Hair follicular keratinocyte (primary cell): ENCODE data around the gene EID2. TPM values are rescaled to one million over a fixed set of nuclear protein-coding genes. Genes with fewer than 3 reads are reported as not detected.

ENCODE experiments used
- total RNA-seq: library from RNA; depleted of rRNA; stranded (reverse); fragments of >200 nt; gene quantifications from 2 replicates; pipeline ENCODE4 v1.2.3, GENCODE V29; 2015

The EID2 gene
- total RNA-seq: 8.8 and 19.9 TPM in 2 replicates

GRCh38 chr19:39539518-39540332 is at the start of gene EID2:
Gene EID2 (minus strand): TSS chr19:39540161. CDS start chr19:39540079, 82 bp downstream.

GRCh38 chr19:39532233-39533002 is 7.5 kb downstream of the EID2 start, which contains the start of gene EID2B:
Gene EID2B (minus strand): TSS chr19:39532852. CDS start chr19:39532802, 50 bp downstream.

GRCh38 chr19:39514840-39515550 is 25.0 kb downstream of the EID2 start, which contains the start of gene SELENOV:
Gene SELENOV (plus strand): TSS chr19:39515139. CDS start chr19:39515213, 74 bp downstream.

GRCh38 chr19:39498798-39499642 is 40.9 kb downstream of the EID2 start, which contains the start of gene DLL3:
Gene DLL3 (plus strand): TSS chr19:39498947. CDS start chr19:39498975, 28 bp downstream.

Other genes with a start within 250 kb of the EID2 start
- not detected in 2 replicates for gene IFNL1, start 243.8 kb downstream of the EID2 start, total RNA-seq
- gene LRFN1, start 219.3 kb downstream of the EID2 start, total RNA-seq: 0.11 TPM in 1 of 2 replicates, not detected in the other
- not detected in 2 replicates for gene GMFG, start 204.1 kb downstream of the EID2 start, total RNA-seq
- 47.5 and 53.5 TPM in 2 replicates for gene SAMD4B, start 197.7 kb downstream of the EID2 start, total RNA-seq
- 25.3 and 41.4 TPM in 2 replicates for gene PAF1, start 149.1 kb downstream of the EID2 start, total RNA-seq
- 30.9 and 33.6 TPM in 2 replicates for gene MED29, start 148.8 kb downstream of the EID2 start, total RNA-seq
- gene ZFP36, start 133.3 kb downstream of the EID2 start, total RNA-seq: 37.7 and 60.0 TPM in 2 replicates
- 4.1 and 10.5 TPM in 2 replicates for gene PLEKHG2, start 127.5 kb downstream of the EID2 start, total RNA-seq
- gene RPS16, start 104.2 kb downstream of the EID2 start, total RNA-seq: 1,797 and 2,309 TPM in 2 replicates
- gene SUPT5H, start 94.6 kb downstream of the EID2 start, total RNA-seq: 44.0 and 55.0 TPM in 2 replicates
- gene TIMM50, start 59.3 kb downstream of the EID2 start, total RNA-seq: 86.0 and 123 TPM in 2 replicates
- gene DLL3, start 41.2 kb downstream of the EID2 start, total RNA-seq: 2.0 and 2.6 TPM in 2 replicates
- gene SELENOV, start 25.0 kb downstream of the EID2 start, total RNA-seq: not detected in 2 replicates
- 1.8 and 2.1 TPM in 2 replicates for gene EID2B, start 7.3 kb downstream of the EID2 start, total RNA-seq
- not detected in 2 replicates for gene LGALS13, start 62.4 kb upstream of the EID2 start, total RNA-seq
- gene LGALS16, start 115.8 kb upstream of the EID2 start, total RNA-seq: not detected in 2 replicates
- gene LGALS14, start 164.3 kb upstream of the EID2 start, total RNA-seq: not detected in 2 replicates
- gene CLC, start 197.9 kb upstream of the EID2 start, total RNA-seq: not detected in 2 replicates
- gene LEUTX, start 238.7 kb upstream of the EID2 start, total RNA-seq: not detected in 2 replicates